ENCODE measurements around the gene CCL13.

- TF ChIP-seq REST (tag by site-specific recombination; IDR thresholded peaks at IDR 0.05) (no peak), CTCF (tag by site-specific recombination; IDR thresholded peaks at IDR 0.05) (no peak), ZBTB1 (tag by site-specific recombination; IDR thresholded peaks at IDR 0.05) (no peak), ZNF404 (tag by site-specific recombination; IDR thresholded peaks at IDR 0.05) (no peak), ZNF629 (tag by site-specific recombination; IDR thresholded peaks at IDR 0.05) (no peak), ZNF274 (IDR thresholded peaks at IDR 0.05; ENCODE audit: low read length) (no peak), ZNF274 (tag by site-specific recombination; IDR thresholded peaks at IDR 0.05; ENCODE audit: borderline replicate concordance) (no peak), ZNF777 (tag by site-specific recombination; IDR thresholded peaks at IDR 0.05; ENCODE audit: borderline replicate concordance) (no peak), ZNF391 (tag by site-specific recombination; IDR thresholded peaks at IDR 0.05; ENCODE audit: borderline replicate concordance, low read depth) (no peak)
These were observed 37.1 kb downstream of the CCL13 start for GRCh38 chr17:34393401-34393800.

Data from HEK293 (cell line).